ENCODE results near the gene MALL.
"Not testable (repeated sequence)": the region's sequence is repeated elsewhere in the genome, so short reads cannot be mapped to it uniquely, and the experiment has no call there.

MALL gene

DNA sequence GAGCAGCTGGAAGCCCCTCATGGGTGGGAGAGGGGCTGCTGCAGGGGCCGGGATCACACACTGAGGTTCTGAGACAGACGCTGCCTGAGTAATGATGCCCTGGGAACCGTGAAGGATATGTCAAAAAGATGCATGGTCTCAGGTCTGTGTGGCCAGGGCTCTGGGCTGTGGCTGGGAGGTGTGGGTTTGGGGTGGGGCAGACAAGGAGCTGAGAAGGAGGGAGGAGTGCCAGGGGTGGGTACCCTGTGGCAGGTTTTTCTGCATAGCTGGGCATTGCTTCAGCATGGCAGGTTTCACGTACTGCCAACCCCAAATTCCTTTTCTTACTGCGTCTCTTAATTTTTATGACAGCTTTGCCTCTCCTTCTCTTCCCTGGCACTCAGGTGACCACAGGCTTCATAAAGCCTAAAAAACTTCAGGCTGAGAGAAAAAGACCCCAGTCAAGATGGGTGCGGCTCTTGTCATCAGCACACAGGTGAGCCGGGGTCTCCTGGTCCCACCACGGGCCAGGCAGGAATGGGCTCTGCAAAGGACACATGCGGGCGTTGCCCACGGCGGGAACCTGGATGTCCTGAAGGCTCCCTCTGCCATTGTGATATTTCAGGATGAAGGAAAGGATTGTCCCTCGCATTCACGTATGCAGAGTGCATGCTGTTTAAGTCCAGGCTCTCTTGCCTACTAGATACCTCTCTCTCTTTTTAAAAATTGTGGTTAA lies 18.0 kb downstream of the MALL start:
- no peak for DNase-seq

- DNase-seq: no peak
Measured at GRCh38 chr2:110095994-110096633, 19.5 kb downstream of the MALL start.

- not testable (repeated sequence) for DNase-seq
Measured at GRCh38 chr2:110094884-110095534, 20.6 kb downstream of the MALL start.

GRCh38 chr2:110093924-110094323 lies 21.7 kb downstream of the MALL start:
- not testable (repeated sequence) for DNase-seq

DNA sequence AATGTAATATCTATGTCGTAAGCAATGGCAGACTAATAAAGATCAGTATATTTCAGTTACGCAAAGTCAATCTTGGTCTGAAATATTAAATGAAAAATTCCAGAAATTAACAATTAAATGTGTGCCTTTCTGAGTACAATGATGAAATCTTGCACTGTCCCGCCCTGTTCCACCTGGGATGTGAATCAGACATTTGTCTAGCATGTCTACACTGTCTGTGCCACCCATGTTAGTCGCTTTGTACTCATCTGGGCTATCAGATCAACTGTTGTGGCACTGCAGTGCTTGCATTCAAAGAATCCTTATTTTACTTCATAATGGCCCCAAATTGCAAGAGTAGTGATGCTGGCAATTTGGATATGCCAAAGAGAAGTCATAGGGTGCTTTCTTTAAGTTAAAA lies 25.5 kb downstream of the MALL start:
- not testable (repeated sequence) for DNase-seq

- not testable (repeated sequence) for DNase-seq
Measured at GRCh38 chr2:110083757-110084156, 31.9 kb downstream of the MALL start.

- DNase-seq: not testable (repeated sequence)
Measured at GRCh38 chr2:110083162-110083561, 32.5 kb downstream of the MALL start.

- DNase-seq: not testable (repeated sequence)
Measured at GRCh38 chr2:110078104-110078503, 37.5 kb downstream of the MALL start.

DNA sequence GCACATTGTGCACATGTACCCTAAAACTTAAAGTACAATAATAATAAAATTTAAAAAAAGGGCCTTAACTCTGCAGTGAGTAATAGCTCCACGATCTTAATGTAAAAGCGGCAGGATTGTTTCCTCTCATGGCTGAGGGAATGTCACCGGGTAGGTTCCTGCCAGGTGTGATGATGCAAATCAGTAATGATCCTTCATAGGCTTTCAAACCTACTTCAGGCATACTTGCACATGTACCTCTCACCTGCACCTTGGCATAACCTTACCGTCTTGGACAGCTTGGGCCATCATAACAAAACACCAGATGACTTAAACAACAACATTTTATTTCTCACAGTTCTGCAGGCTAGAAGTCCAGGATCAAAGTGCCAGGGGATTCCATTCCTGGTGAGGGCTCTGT lies 39.7 kb downstream of the MALL start:
- not testable (repeated sequence) for DNase-seq

GRCh38 chr2:110069869-110070268 lies 45.8 kb downstream of the MALL start:
- not testable (repeated sequence) for DNase-seq

GRCh38 chr2:110068153-110068552 lies 47.5 kb downstream of the MALL start:
- DNase-seq: not testable (repeated sequence)

- DNase-seq: not testable (repeated sequence)
Measured at GRCh38 chr2:110062332-110062731, 53.3 kb downstream of the MALL start.

DNA sequence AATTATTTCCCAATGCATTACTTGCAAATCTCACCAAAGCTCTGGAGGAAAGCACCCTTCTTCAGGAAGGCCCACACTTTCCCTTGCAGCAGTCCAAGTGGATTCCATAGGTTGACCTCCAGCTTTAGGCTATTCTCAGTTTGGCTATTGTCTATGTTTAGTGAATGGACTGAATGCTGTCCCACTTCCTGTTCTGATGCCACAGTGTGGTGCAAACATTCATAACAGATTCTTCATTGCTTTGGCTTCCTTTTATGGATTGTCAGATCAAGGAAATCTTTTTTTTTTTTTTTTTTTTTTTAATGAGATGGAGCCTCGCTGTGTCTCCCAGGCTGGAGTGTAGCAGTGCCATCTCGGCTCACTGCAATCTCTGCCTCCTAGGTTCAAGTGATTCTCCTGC lies 55.1 kb downstream of the MALL start:
- DNase-seq: not testable (repeated sequence)

DNA sequence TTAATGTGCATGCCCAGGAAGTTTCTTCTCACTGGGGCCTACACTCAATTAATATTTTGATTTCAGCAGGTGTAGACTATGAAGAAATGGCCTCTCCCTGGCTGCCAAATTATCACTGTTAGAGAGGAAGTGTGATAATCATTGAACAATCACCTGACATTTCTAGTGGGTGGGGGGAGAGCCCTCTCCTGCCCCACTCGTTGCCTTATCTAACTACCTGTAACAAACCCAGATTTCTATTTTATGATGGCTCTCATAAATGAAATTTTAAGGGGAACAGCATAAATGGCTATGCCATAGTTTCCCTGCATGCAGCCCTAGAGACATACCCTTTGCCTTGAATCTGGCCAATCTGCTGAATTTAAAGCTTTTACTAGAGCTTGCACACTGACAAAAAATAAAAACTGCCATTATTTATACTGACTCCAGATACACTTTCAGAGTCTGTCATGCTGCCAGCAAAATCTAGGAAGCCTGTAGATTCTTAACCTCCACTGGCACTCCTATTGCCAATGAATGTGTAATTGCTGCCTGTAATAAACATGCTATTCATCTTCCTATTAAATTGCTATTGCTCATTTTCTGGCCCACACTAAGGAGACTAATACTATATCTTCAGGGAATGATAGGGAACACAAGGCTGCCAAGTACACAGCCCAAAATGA lies 55.8 kb downstream of the MALL start:
- DNase-seq: not testable (repeated sequence)

DNA sequence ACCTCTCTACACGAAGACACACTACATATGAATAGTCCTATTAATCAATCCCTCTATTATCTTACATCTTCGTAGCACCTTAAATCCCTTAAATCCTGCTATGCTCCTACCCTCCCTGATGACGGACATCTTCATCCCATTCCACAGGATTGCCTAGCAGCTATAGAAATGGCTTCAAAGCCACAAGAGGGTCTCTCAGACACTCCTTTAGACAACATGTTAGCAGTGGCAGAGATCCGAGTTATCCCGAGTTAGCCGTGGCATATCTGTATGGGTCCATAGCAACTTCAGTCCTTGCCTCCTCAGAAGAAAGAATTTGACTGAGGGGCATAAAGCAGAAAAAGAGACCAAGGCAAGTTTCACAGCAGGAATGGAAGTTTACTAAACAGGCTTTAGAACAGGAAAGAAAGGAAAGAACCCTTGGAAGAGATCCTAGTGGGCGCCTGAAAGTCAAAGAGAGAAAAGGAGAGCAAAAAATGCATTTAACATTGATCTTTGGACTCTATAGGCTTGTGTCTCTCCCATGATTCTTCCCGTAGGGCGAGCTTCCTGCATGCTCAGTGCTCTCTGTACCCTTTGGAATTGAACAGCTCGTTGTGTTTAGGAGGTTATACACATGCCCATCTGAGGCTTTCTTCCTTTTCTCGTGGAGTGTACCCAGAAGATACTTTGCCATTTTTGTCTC lies 56.5 kb downstream of the MALL start:
- not testable (repeated sequence) for DNase-seq

DNA sequence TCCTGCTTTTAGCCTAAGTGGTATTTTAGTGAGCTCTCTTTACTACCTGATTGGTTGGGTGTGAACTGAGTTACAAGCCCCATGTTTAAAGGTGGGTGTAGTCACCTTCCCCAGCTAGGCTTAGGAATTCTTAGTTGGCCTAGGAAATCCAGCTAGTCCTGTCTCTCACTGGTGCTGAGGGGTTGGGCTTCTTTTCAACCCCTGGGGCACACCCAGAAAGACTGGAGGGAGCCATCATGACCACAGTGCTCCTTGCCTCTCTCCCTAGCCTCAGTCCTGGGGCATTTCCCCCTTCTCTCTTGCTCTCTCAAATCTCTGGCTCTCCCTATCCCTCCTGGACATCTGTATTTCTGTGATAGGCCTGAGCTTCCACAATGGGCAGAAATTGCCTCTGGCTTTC lies 57.6 kb downstream of the MALL start:
- DNase-seq: not testable (repeated sequence)

- DNase-seq: not testable (repeated sequence)
Measured at GRCh38 chr2:110055819-110056408, 59.7 kb downstream of the MALL start.

DNA sequence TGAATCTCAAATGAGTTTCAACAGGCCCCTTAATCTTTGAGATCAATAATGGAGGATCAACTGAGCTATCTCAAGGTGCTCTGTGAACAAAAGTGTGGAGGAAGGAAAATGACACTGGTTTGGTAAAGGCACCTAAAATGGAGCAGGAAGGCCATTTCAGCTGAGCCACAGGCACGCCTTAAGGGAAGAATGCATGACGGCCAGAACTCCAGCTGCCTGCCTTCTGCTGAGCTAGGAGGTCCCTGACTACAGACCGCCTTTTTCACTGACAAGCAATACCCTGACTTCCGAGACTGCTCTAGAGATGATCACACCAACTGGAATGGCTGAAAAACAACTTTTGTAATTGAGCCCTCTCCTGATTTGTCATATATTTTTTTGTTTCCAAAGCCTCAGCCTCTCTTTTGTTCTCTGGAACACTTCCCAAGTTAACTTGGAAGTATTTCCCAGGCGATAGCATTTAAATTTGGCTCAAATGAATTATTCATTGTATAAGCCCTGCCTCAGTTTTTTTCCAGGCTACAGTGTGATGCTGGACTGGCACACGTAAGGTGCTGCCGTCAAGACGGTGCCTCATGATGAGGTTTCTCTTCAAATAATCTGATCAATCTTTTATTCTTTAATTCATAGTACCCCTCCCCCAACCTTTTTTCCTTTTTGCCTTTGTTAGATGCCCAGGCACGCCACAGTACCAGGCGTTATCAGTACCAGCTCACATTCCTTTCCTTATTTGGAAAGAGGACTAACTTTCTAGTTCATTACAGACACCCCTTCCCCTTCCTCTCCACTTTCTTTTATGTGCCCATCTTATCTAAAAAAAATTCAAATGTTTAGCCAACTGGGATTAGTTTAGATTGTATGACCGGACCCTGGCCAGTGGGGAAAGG lies 60.9 kb downstream of the MALL start:
- DNase-seq: not testable (repeated sequence)

DNA sequence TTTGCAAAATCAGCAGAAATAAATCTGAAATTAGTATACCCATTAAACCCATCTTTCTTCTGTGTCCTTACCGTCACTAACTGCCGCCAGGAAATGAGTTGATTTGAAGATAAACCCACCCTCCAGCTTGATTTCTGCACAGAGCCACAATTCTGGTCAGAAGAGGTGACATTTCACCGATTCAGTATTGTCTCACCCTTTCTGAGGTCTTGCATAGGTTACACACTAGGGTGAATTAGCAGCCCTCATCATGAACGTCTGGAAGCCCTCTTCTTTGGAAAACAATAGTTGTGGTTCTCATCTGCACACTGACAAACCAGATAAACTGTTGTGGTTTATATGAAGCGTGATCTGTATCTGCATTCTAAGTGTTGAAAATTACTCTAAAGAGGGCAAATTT lies 61.9 kb downstream of the MALL start:
- not testable (repeated sequence) for DNase-seq

- not testable (repeated sequence) for DNase-seq
Measured at GRCh38 chr2:110052166-110052565, 63.5 kb downstream of the MALL start.

DNA sequence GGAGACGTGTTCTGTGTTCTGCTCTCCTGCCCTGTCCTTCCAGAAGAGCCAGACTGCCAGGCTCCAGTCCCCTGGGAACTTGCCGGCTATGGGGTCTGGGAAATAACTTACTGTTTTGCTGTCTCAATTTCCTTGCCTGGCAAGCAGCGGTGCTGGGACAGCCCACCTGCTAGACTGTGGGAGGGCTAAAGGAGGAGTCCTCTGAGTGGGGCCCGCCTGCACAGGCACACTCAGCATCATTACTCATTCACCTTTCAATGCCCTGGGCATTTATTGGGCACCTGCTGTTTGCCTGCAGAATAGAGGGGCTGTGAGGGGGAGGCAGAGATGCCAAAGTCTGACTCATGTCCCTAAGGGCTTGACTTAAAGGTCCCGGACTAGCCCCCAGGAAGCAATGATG lies 65.4 kb downstream of the MALL start:
- DNase-seq: not testable (repeated sequence)

Measured in activated T-cell treated with anti-CD3 and anti-CD28 coated beads, Interleukin-2, amount 50 U/mL, for 48 hours (primary cell).